ENCODE data around the gene SGCB. TPM values are rescaled to one million over a fixed set of nuclear protein-coding genes. Genes with fewer than 3 reads are reported as not detected.

The SGCB gene
- total and polyA plus RNA-seq, 3 donors from 2014 or later: 32.8 to 52.2 (median 35.7) TPM

- Histone ChIP-seq H3K27me3 (no peaks in the 10 kb centered on the region), H3K9me3 (no peaks in the 10 kb centered on the region), H3K27ac (no peak overlapping the region), H3K36me3 (ENCODE audit: low read depth, missing control alignments) (no peaks in the 10 kb centered on the region), H3K4me3 (peak overlapping the region in 1 of 2 donors; percentile 10), H3K4me1 (no peaks in the 10 kb centered on the region)
- no peak for DNase-seq
- TF ChIP-seq CTCF (IDR thresholded peaks at IDR 0.05): no peak
- no peak for TF ChIP-seq POLR2A (IDR thresholded peaks at IDR 0.05)
- WGBS, 2 donors: 47 to 52% methylated on average over 19 to 20 of the region's 20 CpGs
- intact Hi-C loops (cut with DNase I; ENCODE audit: low total_unique reads): no loop called here
Measured at GRCh38 chr4:51995647-51996220, 42.4 kb downstream of the SGCB start.

Small RNA genes lying within 50 kb of the gene (small RNA-seq; reads per million reads assigned to genes)
- 0 reads per million in 2 donors for gene AC104784.1

Other genes with a start within 250 kb of the SGCB start
- gene DCUN1D4, start 195.1 kb downstream of the SGCB start, total RNA-seq: 10 to 100 TPM; 74.1 to 81.9 TPM
- gene DCUN1D4, start 195.1 kb downstream of the SGCB start, polyA plus RNA-seq (ENCODE audit: insufficient read depth, low read depth, low replicate concordance): 57.7 TPM
- 1 to 10 TPM in 1 of 2 donors, under 1 TPM in 1; 0.87 to 2.4 TPM for gene LRRC66, start 17.9 kb downstream of the SGCB start, total RNA-seq
- gene LRRC66, start 17.9 kb downstream of the SGCB start, polyA plus RNA-seq (ENCODE audit: insufficient read depth, low read depth, low replicate concordance): 1.0 TPM
- 100 to 1,000 TPM in 1 of 2 donors, 10 to 100 TPM in 1; 40.5 to 139 TPM for gene SPATA18, start 13.0 kb upstream of the SGCB start, total RNA-seq
- 127 TPM for gene SPATA18, start 13.0 kb upstream of the SGCB start, polyA plus RNA-seq (ENCODE audit: insufficient read depth, low read depth, low replicate concordance)

Data from testis (tissue), 3 donors.